K562 (cell line): Measurements from ENCODE around the gene LEPROT. TPM values are rescaled to one million over a fixed set of nuclear protein-coding genes. Genes with fewer than 3 reads are reported as not detected.

Experiments
- ESRRA ChIP-seq: fragments of 450-650 bp; IDR thresholded peaks from 2 replicates; pipeline ENCODE4 v1.6.1; 2014; ENCODE audit warnings: low read depth, mild to moderate bottlenecking, moderate library complexity, borderline replicate concordance
- ETV5 ChIP-seq: sonication (generic); formaldehyde crosslinking; IDR thresholded peaks from 2 replicates; pipeline ENCODE4 v1.4.0; 2020; ENCODE audit warnings: low read depth, mild to moderate bottlenecking, missing genetic modification reagents
- GABPB1 ChIP-seq: sonication (generic); formaldehyde crosslinking; IDR thresholded peaks from 2 replicates; pipeline ENCODE4 v1.8.0; 2022; ENCODE audit warnings: mild to moderate bottlenecking, missing genetic modification reagents
- HNRNPUL1 ChIP-seq: fragments of 200-400 bp; formaldehyde crosslinking; IDR thresholded peaks from 2 replicates; pipeline ENCODE4 v1.6.1; 2017; ENCODE audit warnings: low read length
- JUNB ChIP-seq: fragments of 450-650 bp; formaldehyde crosslinking; conservative IDR thresholded peaks from 2 replicates; pipeline ENCODE4 v1.4.0; 2020; ENCODE audit warnings: mild to moderate bottlenecking
- MITF ChIP-seq: IDR thresholded peaks from 2 replicates; pipeline ENCODE4 v1.6.1; 2014; ENCODE audit warnings: antibody characterized with exemption
- NFE2 ChIP-seq: IDR thresholded peaks from 2 replicates; pipeline ENCODE4 v1.6.1; 2014; ENCODE audit warnings: antibody characterized with exemption, low read depth
- NFXL1 ChIP-seq: fragments of 450-650 bp; formaldehyde crosslinking; IDR thresholded peaks from 2 replicates; pipeline ENCODE4 v1.4.0; 2021; ENCODE audit warnings: mild to moderate bottlenecking
- RCOR1 ChIP-seq, 2 experiments: IDR thresholded peaks; 2 replicates each; pipeline ENCODE4 v1.6.1; 2012; ENCODE audit warnings: low read depth in 2 of 2, low read length in 2 of 2, borderline replicate concordance in 1 of 2, improper control_type of control experiment in 1 of 2
- SLC30A9 ChIP-seq: fragments of 250-450 bp; sonication (Bioruptor Pico); IDR thresholded peaks from 2 replicates; pipeline ENCODE4 v1.8.0; 2022; ENCODE audit warnings: mild to moderate bottlenecking, moderate library complexity
- SMARCC2 ChIP-seq: fragments of 450-650 bp; IDR thresholded peaks from 2 replicates; pipeline ENCODE4 v1.6.1; 2017; ENCODE audit warnings: antibody characterized with exemption, moderate library complexity, mild to moderate bottlenecking, low read depth
- STAT5B ChIP-seq: fragments of 250-450 bp; sonication (Bioruptor Pico); IDR thresholded peaks from 2 replicates; pipeline ENCODE4 v1.8.0; 2021; ENCODE audit warnings: mild to moderate bottlenecking, inconsistent platforms
- TEAD1 ChIP-seq, 2 experiments: fragments of 450-650 bp in 1 of 2; sonication (generic) in 1 of 2; formaldehyde crosslinking; IDR thresholded peaks; 2 replicates each; pipeline versions ENCODE4 v1.4.0 to v1.8.0; 2020 to 2022; ENCODE audit warnings: mild to moderate bottlenecking in 2 of 2, missing genetic modification reagents in 1 of 2
- TRIM24 ChIP-seq, 2 experiments: fragments of 450-650 bp; IDR thresholded peaks; 2 replicates each; pipeline ENCODE4 v1.6.1; 2016
- polyA plus RNA-seq, 8 experiments: library from polyadenylated mRNA; depleted of rRNA in 4 of 8; stranded (reverse) in 5 of 8; unstranded in 3 of 8; fragments of >200 nt; fragmentation: Nextera tagmentation in 2 of 8; fragmentation: Illumina TruSeq in 1 of 8; extraction: Ambion mirVana in 2 of 8; extraction: Trizol in 1 of 8; gene quantifications; 2 replicates each; pipeline versions ENCODE4 v1.2.1 to v1.2.3, GENCODE V29; 2011 to 2014; ENCODE audit warnings: inconsistent platforms in 1 of 8, missing spikeins in 1 of 8
- total RNA-seq, 7 experiments: library from RNA; depleted of rRNA in 6 of 7; stranded (reverse); fragments of >200 nt in 6 of 7; fragmentation: Illumina TruSeq in 2 of 7; extraction: Trizol in 2 of 7; gene quantifications; 2 replicates each; pipeline versions ENCODE4 v1.2.1 to v1.2.3, GENCODE V29; 2011 to 2021; ENCODE audit warnings: low replicate concordance in 1 of 7
- TF ChIP-seq, protein P1 (sequence below): fragments of 450-650 bp; IDR thresholded peaks from 2 replicates; pipeline ENCODE4 v1.6.1; 2017; ENCODE audit warnings: antibody characterized with exemption
- TF ChIP-seq, protein P2 (sequence below): fragments of 450-650 bp; IDR thresholded peaks from one replicate; pipeline ENCODE4 v1.6.1; 2018; ENCODE audit warnings: mild to moderate bottlenecking, moderate library complexity; ENCODE audit not compliant: partially characterized antibody
- TF ChIP-seq, protein P3 (sequence below): fragments of 450-650 bp; formaldehyde crosslinking; IDR thresholded peaks from 2 replicates; pipeline ENCODE4 v1.4.0; 2022; ENCODE audit warnings: mild to moderate bottlenecking, moderate library complexity
- TF ChIP-seq, protein P4 (sequence below): sonication (generic); formaldehyde crosslinking; IDR thresholded peaks from 2 replicates; pipeline ENCODE4 v1.8.0; 2022; ENCODE audit warnings: missing genetic modification reagents, mild to moderate bottlenecking, borderline replicate concordance

LEPROT gene
- total and polyA plus RNA-seq, 9 of the 15 experiments (the other 6 are each of a cell fraction or from before 2014, with no cell fraction given) = 28.1 to 97.5 (median 45.8) TPM

- TF ChIP-seq NFXL1 = no peak
- peak; percentile 69 for TF ChIP-seq SMARCC2
- no peak for TF ChIP-seq NFE2
- TF ChIP-seq TRIM24 (IDR thresholded peaks at IDR 0.05) = peak in 1 of 2 experiments; percentile 40; a peak in 1 of 4 replicates
- no peak for TF ChIP-seq JUNB
- peak in 1 of 2 experiments; percentile 56; a peak in 1 of 4 replicates for TF ChIP-seq RCOR1 (IDR thresholded peaks at IDR 0.05; ENCODE audit: borderline replicate concordance in 1 of 2, low read depth in 2 of 2, low read length in 2 of 2)
- TF ChIP-seq, protein P1, sequence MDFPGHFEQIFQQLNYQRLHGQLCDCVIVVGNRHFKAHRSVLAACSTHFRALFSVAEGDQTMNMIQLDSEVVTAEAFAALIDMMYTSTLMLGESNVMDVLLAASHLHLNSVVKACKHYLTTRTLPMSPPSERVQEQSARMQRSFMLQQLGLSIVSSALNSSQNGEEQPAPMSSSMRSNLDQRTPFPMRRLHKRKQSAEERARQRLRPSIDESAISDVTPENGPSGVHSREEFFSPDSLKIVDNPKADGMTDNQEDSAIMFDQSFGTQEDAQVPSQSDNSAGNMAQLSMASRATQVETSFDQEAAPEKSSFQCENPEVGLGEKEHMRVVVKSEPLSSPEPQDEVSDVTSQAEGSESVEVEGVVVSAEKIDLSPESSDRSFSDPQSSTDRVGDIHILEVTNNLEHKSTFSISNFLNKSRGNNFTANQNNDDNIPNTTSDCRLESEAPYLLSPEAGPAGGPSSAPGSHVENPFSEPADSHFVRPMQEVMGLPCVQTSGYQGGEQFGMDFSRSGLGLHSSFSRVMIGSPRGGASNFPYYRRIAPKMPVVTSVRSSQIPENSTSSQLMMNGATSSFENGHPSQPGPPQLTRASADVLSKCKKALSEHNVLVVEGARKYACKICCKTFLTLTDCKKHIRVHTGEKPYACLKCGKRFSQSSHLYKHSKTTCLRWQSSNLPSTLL = no peak
- peak; percentile 16; the same call in 1 of the 2 replicates for TF ChIP-seq ESRRA
- no peak for TF ChIP-seq ETV5 (CRISPR knock-in tag)
- no peak for TF ChIP-seq TEAD1 (CRISPR knock-in tag; IDR thresholded peaks at IDR 0.05)
- 0 out of 2 replicates have a peak, but pooled peaks have one; percentile 55 for TF ChIP-seq MITF
- TF ChIP-seq GABPB1 (CRISPR knock-in tag) = no peak
- TF ChIP-seq, protein P2, sequence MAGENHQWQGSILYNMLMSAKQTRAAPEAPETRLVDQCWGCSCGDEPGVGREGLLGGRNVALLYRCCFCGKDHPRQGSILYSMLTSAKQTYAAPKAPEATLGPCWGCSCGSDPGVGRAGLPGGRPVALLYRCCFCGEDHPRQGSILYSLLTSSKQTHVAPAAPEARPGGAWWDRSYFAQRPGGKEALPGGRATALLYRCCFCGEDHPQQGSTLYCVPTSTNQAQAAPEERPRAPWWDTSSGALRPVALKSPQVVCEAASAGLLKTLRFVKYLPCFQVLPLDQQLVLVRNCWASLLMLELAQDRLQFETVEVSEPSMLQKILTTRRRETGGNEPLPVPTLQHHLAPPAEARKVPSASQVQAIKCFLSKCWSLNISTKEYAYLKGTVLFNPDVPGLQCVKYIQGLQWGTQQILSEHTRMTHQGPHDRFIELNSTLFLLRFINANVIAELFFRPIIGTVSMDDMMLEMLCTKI = no peak
- TF ChIP-seq, protein P3, sequence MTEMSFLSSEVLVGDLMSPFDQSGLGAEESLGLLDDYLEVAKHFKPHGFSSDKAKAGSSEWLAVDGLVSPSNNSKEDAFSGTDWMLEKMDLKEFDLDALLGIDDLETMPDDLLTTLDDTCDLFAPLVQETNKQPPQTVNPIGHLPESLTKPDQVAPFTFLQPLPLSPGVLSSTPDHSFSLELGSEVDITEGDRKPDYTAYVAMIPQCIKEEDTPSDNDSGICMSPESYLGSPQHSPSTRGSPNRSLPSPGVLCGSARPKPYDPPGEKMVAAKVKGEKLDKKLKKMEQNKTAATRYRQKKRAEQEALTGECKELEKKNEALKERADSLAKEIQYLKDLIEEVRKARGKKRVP (CRISPR knock-in tag) = no peak
- TF ChIP-seq STAT5B (CRISPR knock-in tag) = no peak
- no peak for TF ChIP-seq HNRNPUL1
- TF ChIP-seq, protein P4, sequence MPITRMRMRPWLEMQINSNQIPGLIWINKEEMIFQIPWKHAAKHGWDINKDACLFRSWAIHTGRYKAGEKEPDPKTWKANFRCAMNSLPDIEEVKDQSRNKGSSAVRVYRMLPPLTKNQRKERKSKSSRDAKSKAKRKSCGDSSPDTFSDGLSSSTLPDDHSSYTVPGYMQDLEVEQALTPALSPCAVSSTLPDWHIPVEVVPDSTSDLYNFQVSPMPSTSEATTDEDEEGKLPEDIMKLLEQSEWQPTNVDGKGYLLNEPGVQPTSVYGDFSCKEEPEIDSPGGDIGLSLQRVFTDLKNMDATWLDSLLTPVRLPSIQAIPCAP = no peak
- no peak for TF ChIP-seq SLC30A9
These were observed 3.6 kb downstream of the LEPROT start (continued) for GRCh38 chr1:65423884-65424572.
